K562 (cell line): Measurements from ENCODE around the gene SLC13A3. TPM values are rescaled to one million over a fixed set of nuclear protein-coding genes. Genes with fewer than 3 reads are reported as not detected.
A peak's percentile ranks its signal among the peaks of the same experiment; 100 is the strongest.

Experiments
- ADNP ChIP-seq: fragments of 200-800 bp; sonication (Bioruptor generic); IDR thresholded peaks from 2 replicates; pipeline ENCODE4 v1.6.1; 2016; ENCODE audit warnings: missing genetic modification characterization, missing compliant biosample characterization
- CBX3 ChIP-seq, 2 experiments: IDR thresholded peaks; 1 replicate in 1 of 2; 2 replicates in 1 of 2; pipeline ENCODE4 v1.6.1; 2012; ENCODE audit warnings: inconsistent platforms in 2 of 2, low read length in 2 of 2, borderline replicate concordance in 1 of 2, control low read depth in 1 of 2
- CHD4 ChIP-seq: fragments of 200-600 bp; sonication (generic); IDR thresholded peaks from 3 replicates; pipeline ENCODE4 v1.6.1; 2012; ENCODE audit warnings: low read depth, mild to moderate bottlenecking, mixed read lengths, low read length, inconsistent platforms; ENCODE audit not compliant: insufficient read depth, insufficient replicate concordance, poor library complexity, severe bottlenecking
- JUND ChIP-seq, 2 experiments: IDR thresholded peaks; 2 replicates in 1 of 2; 3 replicates in 1 of 2; pipeline ENCODE4 v1.6.1; 2011; ENCODE audit warnings: borderline replicate concordance in 2 of 2, low read depth in 2 of 2, low read length in 2 of 2, improper control_type of control experiment in 1 of 2, missing biosample characterization in 1 of 2, missing genetic modification characterization in 1 of 2, missing genetic modification reagents in 1 of 2
- MYNN ChIP-seq, 2 experiments: sonication (generic); formaldehyde crosslinking in 1 of 2; IDR thresholded peaks; 2 replicates each; pipeline versions ENCODE4 v1.5.0 to v1.6.1; 2016 to 2020; ENCODE audit warnings: antibody characterized with exemption in 1 of 2, missing genetic modification reagents in 1 of 2
- PHF20 ChIP-seq: fragments of 450-650 bp; IDR thresholded peaks from 2 replicates; pipeline ENCODE4 v1.6.1; 2018; ENCODE audit not compliant: partially characterized antibody
- RBM25 ChIP-seq: fragments of 200-400 bp; formaldehyde crosslinking; IDR thresholded peaks from 2 replicates; pipeline ENCODE4 v1.6.1; 2018; ENCODE audit warnings: low read length, low read depth, moderate library complexity; ENCODE audit not compliant: severe bottlenecking
- SREBF1 ChIP-seq: fragments of 150-350 bp; IDR thresholded peaks from 2 replicates; pipeline ENCODE4 v1.6.1; 2014; ENCODE audit warnings: antibody characterized with exemption, low read depth, low read length, borderline replicate concordance
- USF1 ChIP-seq: sonication (generic); formaldehyde crosslinking; IDR thresholded peaks from 2 replicates; pipeline ENCODE4 v1.9.0; 2022; ENCODE audit warnings: mild to moderate bottlenecking, missing genetic modification reagents
- ZBTB40 ChIP-seq, 2 experiments: fragments of 450-650 bp in 1 of 2; sonication (generic) in 1 of 2; formaldehyde crosslinking in 1 of 2; IDR thresholded peaks; 2 replicates each; pipeline versions ENCODE4 v1.7.1 to v1.9.0; 2016 to 2022; ENCODE audit warnings: inconsistent platforms in 1 of 2, mild to moderate bottlenecking in 1 of 2, missing genetic modification reagents in 1 of 2
- polyA plus RNA-seq, 8 experiments: library from polyadenylated mRNA; depleted of rRNA in 4 of 8; stranded (reverse) in 5 of 8; unstranded in 3 of 8; fragments of >200 nt; fragmentation: Nextera tagmentation in 2 of 8; fragmentation: Illumina TruSeq in 1 of 8; extraction: Ambion mirVana in 2 of 8; extraction: Trizol in 1 of 8; gene quantifications; 2 replicates each; pipeline versions ENCODE4 v1.2.1 to v1.2.3, GENCODE V29; 2011 to 2014; ENCODE audit warnings: inconsistent platforms in 1 of 8, missing spikeins in 1 of 8
- total RNA-seq, 7 experiments: library from RNA; depleted of rRNA in 6 of 7; stranded (reverse); fragments of >200 nt in 6 of 7; fragmentation: Illumina TruSeq in 2 of 7; extraction: Trizol in 2 of 7; gene quantifications; 2 replicates each; pipeline versions ENCODE4 v1.2.1 to v1.2.3, GENCODE V29; 2011 to 2021; ENCODE audit warnings: low replicate concordance in 1 of 7

SLC13A3 gene
- total and polyA plus RNA-seq, 9 of the 15 experiments (the other 6 are each of a cell fraction or from before 2014, with no cell fraction given): 5.5 to 16.4 (median 8.5) TPM

GRCh38 chr20:46639587-46639986, 11.7 kb downstream of the SLC13A3 start (continued):
- peak; percentile 89 for TF ChIP-seq RBM25
- peak; percentile 80 for TF ChIP-seq CHD4
- TF ChIP-seq USF1 (CRISPR knock-in tag): no peak
- TF ChIP-seq JUND (IDR thresholded peaks at IDR 0.05; ENCODE audit: borderline replicate concordance, low read depth, low read length): no peak
- 0 out of 3 replicates have a peak, but pooled peaks have one; percentile 17 for TF ChIP-seq JUND (tag; IDR thresholded peaks at IDR 0.05; ENCODE audit: borderline replicate concordance, low read depth, low read length)
- peak; percentile 28 for TF ChIP-seq PHF20
- TF ChIP-seq ADNP: peak; percentile 76; the same call in 1 of the 2 replicates
- no peak for TF ChIP-seq SREBF1
- no peak for TF ChIP-seq ZBTB40 (IDR thresholded peaks at IDR 0.05)
- no peak for TF ChIP-seq ZBTB40 (CRISPR knock-in tag; IDR thresholded peaks at IDR 0.05)
- TF ChIP-seq MYNN (IDR thresholded peaks at IDR 0.05): no peak
- no peak for TF ChIP-seq MYNN (CRISPR knock-in tag; IDR thresholded peaks at IDR 0.05)
- TF ChIP-seq CBX3 (IDR thresholded peaks at IDR 0.05; ENCODE audit: borderline replicate concordance in 1 of 2, low read length in 2 of 2): peak in 1 of 2 experiments; percentile 47; a peak in 1 of 3 replicates
- TF ChIP-seq, all 486 proteins: peak for 13
